Measurements from ENCODE around the gene KREMEN1.
"Not testable (repeated sequence)": the region's sequence is repeated elsewhere in the genome, so short reads cannot be mapped to it uniquely, and the experiment has no call there.

The KREMEN1 gene

DNA sequence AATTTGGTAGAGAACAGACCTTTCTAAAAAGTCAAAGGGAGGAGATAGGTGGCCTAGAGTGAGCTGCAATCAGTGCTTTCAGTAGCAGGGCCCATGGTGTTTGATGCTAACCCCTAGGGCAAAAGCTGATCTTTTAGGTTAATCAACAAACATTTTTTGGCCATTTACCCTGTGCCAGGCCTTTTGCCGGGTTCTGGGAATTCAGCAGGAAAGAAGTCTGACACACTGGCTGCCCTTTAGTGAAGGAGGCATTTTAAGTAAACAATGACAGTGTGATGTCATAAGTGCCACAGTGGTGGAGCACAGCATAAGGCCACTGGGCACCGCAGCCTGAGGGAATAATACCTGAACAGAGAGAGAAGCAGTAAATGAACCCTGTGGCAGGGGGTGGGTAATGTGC, 40.3 kb upstream of the KREMEN1 start:
- Histone ChIP-seq H3K4me1 (ENCODE audit: control insufficient read depth, insufficient read depth, low read length, poor library complexity, severe bottlenecking) (peaks cover 8% of the 10 kb centered on the region), H3K36me3 (ENCODE audit: control insufficient read depth, insufficient read depth, low read length) (no peaks in the 10 kb centered on the region), H3K4me3 (ENCODE audit: insufficient read depth, low read depth, low read length, poor library complexity, severe bottlenecking) (no peak overlapping the region), H3K9me3 (ENCODE audit: control insufficient read depth, low read length) (no peaks in the 10 kb centered on the region), H3K27me3 (replicated peaks; ENCODE audit: control insufficient read depth, insufficient read depth, low read length, poor library complexity, severe bottlenecking) (peaks cover 19% of the 10 kb centered on the region), H3K27ac (ENCODE audit: insufficient read depth, low read length, poor library complexity, severe bottlenecking) (no peak overlapping the region)
- DNase-seq = no peak

DNA sequence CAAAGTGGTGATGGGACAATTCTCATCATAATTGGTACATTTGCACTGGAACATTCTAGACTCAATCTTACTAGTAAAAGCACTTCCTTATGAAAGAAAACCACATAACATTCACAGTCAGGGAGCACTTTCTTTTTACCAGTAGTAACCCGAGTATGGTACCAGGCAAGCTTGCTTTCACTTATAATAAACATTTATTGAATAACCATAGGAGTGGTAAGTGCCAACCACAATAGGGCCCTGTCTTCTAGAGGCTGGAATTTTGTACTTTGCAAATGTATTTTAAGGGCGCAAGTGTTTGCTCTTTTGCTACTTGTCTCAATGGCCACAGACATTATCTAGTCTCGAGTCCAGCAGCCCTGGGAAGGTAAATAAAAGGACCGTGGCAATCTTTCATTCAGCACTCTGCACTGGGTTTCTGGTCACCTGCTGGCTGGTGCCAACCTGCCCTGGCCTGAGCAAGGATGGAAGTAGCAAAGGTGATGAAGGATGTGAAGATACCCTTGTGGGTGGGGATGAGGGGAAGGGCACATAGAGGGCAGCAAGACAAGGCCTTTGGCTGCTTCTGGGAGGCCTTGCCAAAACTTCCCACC, 35.4 kb upstream of the KREMEN1 start:
- H3K36me3 ChIP-seq (ENCODE audit: control insufficient read depth, insufficient read depth, low read length) = no peaks in the 10 kb centered on the region
- H3K4me3 ChIP-seq (ENCODE audit: insufficient read depth, low read depth, low read length, poor library complexity, severe bottlenecking) = no peak overlapping the region
- H3K9me3 ChIP-seq (ENCODE audit: control insufficient read depth, low read length) = no peaks in the 10 kb centered on the region
- no peak for DNase-seq
- H3K4me1 ChIP-seq (ENCODE audit: control insufficient read depth, insufficient read depth, low read length, poor library complexity, severe bottlenecking) = no peaks in the 10 kb centered on the region
- no peak overlapping the region for H3K27ac ChIP-seq (ENCODE audit: insufficient read depth, low read length, poor library complexity, severe bottlenecking)
- H3K27me3 ChIP-seq (replicated peaks; ENCODE audit: control insufficient read depth, insufficient read depth, low read length, poor library complexity, severe bottlenecking) = no peaks in the 10 kb centered on the region

DNA sequence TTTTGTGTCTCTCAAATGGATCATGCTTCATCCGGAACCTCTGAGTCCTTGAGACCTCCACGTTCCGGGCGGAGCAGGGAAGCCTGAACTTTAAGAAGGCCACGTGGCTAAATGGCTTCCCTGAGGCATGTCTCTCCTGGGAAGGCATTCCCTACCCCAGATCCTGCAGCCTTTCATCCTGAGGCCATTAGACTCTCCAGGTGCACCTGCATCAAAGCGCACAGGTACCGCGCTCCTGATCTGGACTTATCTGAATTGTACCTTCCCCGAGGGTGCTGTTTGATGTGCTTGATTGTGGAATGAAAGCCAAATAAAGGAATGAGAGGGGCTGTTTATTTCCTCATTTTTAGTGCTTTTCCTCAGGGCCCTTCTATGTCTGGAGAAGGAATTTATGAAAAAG, 33.7 kb upstream of the KREMEN1 start:
- Histone ChIP-seq H3K27me3 (replicated peaks; ENCODE audit: control insufficient read depth, insufficient read depth, low read length, poor library complexity, severe bottlenecking) (no peaks in the 10 kb centered on the region), H3K9me3 (ENCODE audit: control insufficient read depth, low read length) (no peaks in the 10 kb centered on the region), H3K4me1 (ENCODE audit: control insufficient read depth, insufficient read depth, low read length, poor library complexity, severe bottlenecking) (no peaks in the 10 kb centered on the region), H3K4me3 (ENCODE audit: insufficient read depth, low read depth, low read length, poor library complexity, severe bottlenecking) (no peak overlapping the region), H3K36me3 (ENCODE audit: control insufficient read depth, insufficient read depth, low read length) (no peaks in the 10 kb centered on the region), H3K27ac (ENCODE audit: insufficient read depth, low read length, poor library complexity, severe bottlenecking) (no peak overlapping the region)
- DNase-seq = no peak

DNA sequence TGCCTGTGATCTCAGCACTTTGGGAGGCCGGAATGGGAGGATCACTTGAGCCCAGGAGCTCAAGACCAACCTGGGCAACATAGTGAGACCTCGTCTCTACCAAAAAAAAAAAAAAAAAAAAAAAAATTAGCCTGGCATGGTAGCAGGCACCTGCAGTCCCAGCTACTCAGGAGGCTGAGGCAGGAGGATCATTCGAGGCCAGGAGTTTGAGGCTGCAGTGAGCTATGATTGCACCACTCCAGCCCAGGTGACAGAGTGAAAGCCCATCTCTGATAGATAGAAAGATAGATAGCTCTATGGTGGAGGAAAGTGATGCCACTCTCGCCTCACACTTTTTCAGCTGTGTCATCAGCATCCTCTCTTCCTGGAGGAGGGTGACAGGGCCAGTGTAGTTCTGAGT, 33.2 kb upstream of the KREMEN1 start:
- H3K4me1 ChIP-seq (ENCODE audit: control insufficient read depth, insufficient read depth, low read length, poor library complexity, severe bottlenecking); H3K27me3 ChIP-seq (replicated peaks; ENCODE audit: control insufficient read depth, insufficient read depth, low read length, poor library complexity, severe bottlenecking); DNase-seq; H3K4me3 ChIP-seq (ENCODE audit: insufficient read depth, low read depth, low read length, poor library complexity, severe bottlenecking); H3K36me3 ChIP-seq (ENCODE audit: control insufficient read depth, insufficient read depth, low read length); H3K27ac ChIP-seq (ENCODE audit: insufficient read depth, low read length, poor library complexity, severe bottlenecking); H3K9me3 ChIP-seq (ENCODE audit: control insufficient read depth, low read length): not testable (repeated sequence)

DNA sequence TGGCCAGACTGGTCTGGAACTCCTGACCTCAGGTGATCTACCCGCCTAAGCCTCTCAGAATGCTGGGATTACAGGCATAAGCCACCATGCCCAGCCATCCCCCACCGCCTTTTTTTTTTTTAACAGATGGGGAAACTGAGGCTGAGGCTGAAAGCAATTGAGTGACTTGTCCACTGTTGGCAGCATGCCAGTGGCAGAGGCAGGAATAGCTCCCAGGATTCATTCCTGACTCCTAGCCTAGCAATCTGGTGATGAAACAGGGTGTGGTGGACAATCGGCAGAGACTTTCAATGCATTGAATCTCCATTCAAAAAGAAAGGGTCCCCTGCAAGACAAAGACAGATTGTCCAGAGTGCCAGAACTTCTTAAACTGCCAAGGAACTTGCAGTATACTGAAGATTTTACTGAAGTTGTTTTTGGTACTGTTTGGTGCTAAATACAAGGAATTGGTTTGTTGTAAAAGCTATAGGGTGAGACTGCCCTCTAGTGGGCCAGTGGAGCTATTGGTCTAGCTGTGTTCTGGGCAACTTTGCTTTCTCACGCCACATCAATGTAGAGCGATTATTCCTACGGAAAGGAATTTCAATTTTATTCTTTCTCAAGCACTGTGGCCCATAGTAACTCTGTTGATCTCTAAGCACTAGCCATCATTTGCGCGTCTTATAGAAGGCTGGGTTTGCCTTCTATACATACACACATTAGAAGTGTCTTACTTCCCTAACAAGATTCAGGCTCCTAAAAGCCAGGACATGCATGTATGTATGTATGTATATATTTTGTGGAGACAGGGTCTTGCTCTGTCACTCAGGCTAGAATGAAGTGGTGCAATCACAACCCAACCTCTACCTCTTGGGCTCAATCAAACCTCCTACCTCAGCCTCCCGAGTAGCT, 32.2 kb upstream of the KREMEN1 start:
- no peak overlapping the region for H3K4me3 ChIP-seq (ENCODE audit: insufficient read depth, low read depth, low read length, poor library complexity, severe bottlenecking)
- H3K4me1 ChIP-seq (ENCODE audit: control insufficient read depth, insufficient read depth, low read length, poor library complexity, severe bottlenecking) = no peaks in the 10 kb centered on the region
- H3K36me3 ChIP-seq (ENCODE audit: control insufficient read depth, insufficient read depth, low read length) = no peaks in the 10 kb centered on the region
- no peaks in the 10 kb centered on the region for H3K9me3 ChIP-seq (ENCODE audit: control insufficient read depth, low read length)
- no peaks in the 10 kb centered on the region for H3K27me3 ChIP-seq (replicated peaks; ENCODE audit: control insufficient read depth, insufficient read depth, low read length, poor library complexity, severe bottlenecking)
- DNase-seq = peak; percentile 6 to 51 (median 28)
- H3K27ac ChIP-seq (ENCODE audit: insufficient read depth, low read length, poor library complexity, severe bottlenecking) = no peak overlapping the region

DNA sequence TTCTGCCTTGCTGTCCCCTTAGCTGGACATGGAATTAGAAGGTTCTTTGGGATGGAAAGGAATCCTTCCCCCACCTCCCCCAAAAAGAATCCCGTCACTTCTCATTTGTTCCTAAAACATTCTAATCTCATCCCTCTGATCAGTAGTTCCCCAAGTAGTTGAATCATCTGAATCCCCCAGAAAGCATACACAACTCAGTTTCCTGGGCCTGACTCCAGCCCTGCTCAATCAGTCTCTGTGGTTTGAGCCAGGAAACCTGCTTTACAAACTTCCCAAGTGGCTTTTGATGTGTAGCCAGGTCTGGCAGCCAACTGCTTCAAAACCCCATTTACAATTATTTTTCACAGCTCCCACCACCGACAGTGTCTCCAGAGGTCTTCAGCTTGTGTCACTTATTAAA, 31.4 kb upstream of the KREMEN1 start:
- Histone ChIP-seq H3K4me1 (ENCODE audit: control insufficient read depth, insufficient read depth, low read length, poor library complexity, severe bottlenecking) (no peaks in the 10 kb centered on the region), H3K9me3 (ENCODE audit: control insufficient read depth, low read length) (no peaks in the 10 kb centered on the region), H3K27ac (ENCODE audit: insufficient read depth, low read length, poor library complexity, severe bottlenecking) (no peak overlapping the region), H3K27me3 (replicated peaks; ENCODE audit: control insufficient read depth, insufficient read depth, low read length, poor library complexity, severe bottlenecking) (no peaks in the 10 kb centered on the region), H3K4me3 (ENCODE audit: insufficient read depth, low read depth, low read length, poor library complexity, severe bottlenecking) (no peak overlapping the region), H3K36me3 (ENCODE audit: control insufficient read depth, insufficient read depth, low read length) (no peaks in the 10 kb centered on the region)
- DNase-seq = no peak

DNA sequence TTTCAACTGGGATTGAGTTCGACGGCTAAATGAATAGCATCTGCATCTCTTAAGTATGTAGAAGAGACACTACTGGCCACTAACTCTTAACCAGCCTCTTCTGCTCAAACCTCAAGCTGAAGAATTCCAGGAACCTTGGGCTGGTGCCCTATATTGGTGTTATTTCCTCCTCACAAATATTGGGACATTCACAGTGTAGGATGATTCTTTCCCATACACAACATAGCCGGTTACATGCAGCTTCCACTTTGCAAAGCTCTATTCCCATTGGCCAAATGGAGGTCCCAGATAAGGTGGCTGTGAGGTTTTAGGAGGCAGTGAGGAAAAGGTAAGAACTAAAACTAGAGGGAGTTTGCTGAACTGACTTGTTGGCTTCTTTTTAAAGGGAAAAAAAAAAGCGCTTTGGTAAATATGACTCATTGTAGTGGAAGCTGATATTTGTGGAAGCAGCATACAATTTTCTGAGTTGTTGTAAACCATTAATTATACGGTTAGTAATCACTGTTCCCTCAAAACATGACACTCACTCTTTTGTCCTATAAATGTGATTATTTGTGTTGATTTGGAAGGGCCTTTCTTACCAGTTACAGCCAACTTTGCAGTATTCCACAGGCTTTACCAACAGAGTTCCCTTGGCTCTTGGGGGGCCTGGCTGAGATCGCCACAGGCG, 28.8 kb upstream of the KREMEN1 start:
- Histone ChIP-seq H3K4me1 (ENCODE audit: control insufficient read depth, insufficient read depth, low read length, poor library complexity, severe bottlenecking) (no peaks in the 10 kb centered on the region), H3K27ac (ENCODE audit: insufficient read depth, low read length, poor library complexity, severe bottlenecking) (no peak overlapping the region), H3K9me3 (ENCODE audit: control insufficient read depth, low read length) (no peaks in the 10 kb centered on the region), H3K27me3 (replicated peaks; ENCODE audit: control insufficient read depth, insufficient read depth, low read length, poor library complexity, severe bottlenecking) (no peaks in the 10 kb centered on the region), H3K36me3 (ENCODE audit: control insufficient read depth, insufficient read depth, low read length) (no peaks in the 10 kb centered on the region), H3K4me3 (ENCODE audit: insufficient read depth, low read depth, low read length, poor library complexity, severe bottlenecking) (no peak overlapping the region)
- no peak for DNase-seq

DNA sequence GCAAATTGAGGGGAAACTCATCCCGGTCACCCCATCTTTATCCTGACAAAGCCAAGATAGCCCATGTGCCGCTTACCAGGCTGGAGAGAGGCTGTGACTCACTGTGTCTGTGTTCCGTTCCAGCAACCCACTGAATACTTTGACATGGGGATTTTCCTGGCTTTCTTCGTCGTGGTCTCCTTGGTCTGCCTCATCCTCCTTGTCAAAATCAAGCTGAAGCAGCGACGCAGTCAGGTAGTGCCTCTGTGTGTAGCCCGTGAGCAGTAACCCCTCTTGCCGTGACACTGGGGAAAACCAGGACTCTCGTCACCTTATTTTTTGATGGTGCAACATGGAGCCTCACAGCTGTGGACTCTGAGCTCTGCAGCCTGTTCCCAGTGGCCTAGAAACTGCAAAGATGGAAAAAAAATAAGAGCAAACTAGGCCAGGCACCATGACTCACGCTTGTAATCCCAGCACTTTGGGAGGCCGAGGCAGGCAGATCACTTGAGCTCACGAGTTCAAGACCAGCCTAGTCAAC, 28.1 kb upstream of the KREMEN1 start:
- no peak overlapping the region for H3K27ac ChIP-seq (ENCODE audit: insufficient read depth, low read length, poor library complexity, severe bottlenecking)
- no peak overlapping the region for H3K4me3 ChIP-seq (ENCODE audit: insufficient read depth, low read depth, low read length, poor library complexity, severe bottlenecking)

DNA sequence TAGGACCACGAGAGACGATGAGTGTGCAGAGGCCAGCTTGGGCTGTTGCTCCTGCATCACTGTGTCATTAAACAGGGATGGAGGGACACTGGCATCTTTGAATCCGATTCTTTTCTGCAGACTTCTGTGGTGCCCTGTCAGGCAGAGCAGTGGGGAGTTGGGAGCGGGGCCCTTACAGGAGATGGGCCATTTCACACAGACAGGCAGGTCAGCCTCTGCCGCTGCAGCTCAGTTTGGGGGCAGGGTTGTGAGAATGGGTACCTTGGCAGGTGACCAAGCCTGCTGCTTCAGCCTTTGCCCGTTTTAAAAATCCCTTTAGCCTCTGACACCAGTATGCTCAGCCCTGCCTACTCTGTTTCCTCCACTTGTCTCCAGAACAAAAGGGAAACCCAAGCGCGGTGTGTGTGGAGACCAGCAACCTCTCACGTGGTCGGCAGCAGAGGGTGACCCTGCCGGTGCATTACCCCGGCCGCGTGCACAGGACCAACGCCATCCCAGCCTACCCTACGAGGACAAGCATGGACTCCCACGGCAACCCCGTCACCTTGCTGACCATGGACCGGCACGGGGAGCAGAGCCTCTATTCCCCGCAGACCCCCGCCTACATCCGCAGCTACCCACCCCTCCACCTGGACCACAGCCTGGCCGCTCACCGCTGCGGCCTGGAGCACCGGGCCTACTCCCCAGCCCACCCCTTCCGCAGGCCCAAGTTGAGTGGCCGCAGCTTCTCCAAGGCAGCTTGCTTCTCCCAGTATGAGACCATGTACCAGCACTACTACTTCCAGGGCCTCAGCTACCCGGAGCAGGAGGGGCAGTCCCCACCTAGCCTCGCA, 23.8 kb upstream of the KREMEN1 start:
- Histone ChIP-seq H3K4me1 (ENCODE audit: control insufficient read depth, insufficient read depth, low read length, poor library complexity, severe bottlenecking) (no peaks in the 10 kb centered on the region), H3K4me3 (ENCODE audit: insufficient read depth, low read depth, low read length, poor library complexity, severe bottlenecking) (no peak overlapping the region), H3K9me3 (ENCODE audit: control insufficient read depth, low read length) (no peaks in the 10 kb centered on the region), H3K27ac (ENCODE audit: insufficient read depth, low read length, poor library complexity, severe bottlenecking) (no peak overlapping the region), H3K36me3 (ENCODE audit: control insufficient read depth, insufficient read depth, low read length) (no peaks in the 10 kb centered on the region), H3K27me3 (replicated peaks; ENCODE audit: control insufficient read depth, insufficient read depth, low read length, poor library complexity, severe bottlenecking) (no peaks in the 10 kb centered on the region)
- DNase-seq = no peak

More for the DNA sequence above, 28.1 kb upstream of the KREMEN1 start:
- DNase-seq = no peak
- Histone ChIP-seq H3K27me3 (replicated peaks; ENCODE audit: control insufficient read depth, insufficient read depth, low read length, poor library complexity, severe bottlenecking) (no peaks in the 10 kb centered on the region), H3K9me3 (ENCODE audit: control insufficient read depth, low read length) (no peaks in the 10 kb centered on the region), H3K36me3 (ENCODE audit: control insufficient read depth, insufficient read depth, low read length) (no peaks in the 10 kb centered on the region), H3K4me1 (ENCODE audit: control insufficient read depth, insufficient read depth, low read length, poor library complexity, severe bottlenecking) (no peaks in the 10 kb centered on the region)

Measured in effector memory CD4-positive, alpha-beta T cell (primary cell).